Panc1 (cell line): ENCODE measurements around the gene NBPF1. TPM values are rescaled to one million over a fixed set of nuclear protein-coding genes. Genes with fewer than 3 reads are reported as not detected.
"Not testable (repeated sequence)": the region's sequence is repeated elsewhere in the genome, so short reads cannot be mapped to it uniquely, and the experiment has no call there.

ENCODE experiments used
- ATAC-seq: fragments of 200-7000 bp; cut with Tn5 transposase; 2 replicates; pipeline ENCODE4 v1.9.1; 2020; ENCODE audit warnings: mild to moderate bottlenecking, moderate library complexity
- BruUV-seq: library from RNA; stranded (reverse); fragments of 400-500 nt; replicated peaks from 2 replicates; lab custom pipeline; 2021; lab: Mats Ljungman, UMichigan
- CTCF ChIA-PET: fragments of 300-600 bp; sonication (Branson Sonifier 250); formaldehyde crosslinking; loops from one replicate; lab custom pipeline; 2022; ENCODE audit warnings: antibody characterized with exemption; lab: Charles Lee
- POLR2A ChIA-PET: fragments of 300-600 bp; sonication (Branson Sonifier 250); formaldehyde crosslinking; loops from one replicate; lab custom pipeline; 2022; ENCODE audit warnings: antibody characterized with exemption; lab: Charles Lee
- DNase-seq: peaks from one replicate; pipeline ENCODE4 v3.0.0-alpha.2; 2010; ENCODE audit warnings: low read depth, low spot score
- H3K27ac ChIP-seq: 2 replicates; pipeline ENCODE4 v1.5.1; 2011; ENCODE audit warnings: mild to moderate bottlenecking, low read length, inconsistent platforms
- H3K27me3 ChIP-seq: fragments of 200-500 bp; sonication (Bioruptor generic); 2 replicates; pipeline ENCODE4 v1.6.0; 2014; ENCODE audit warnings: low read length, inconsistent platforms; ENCODE audit not compliant: control insufficient read depth, insufficient read depth
- H3K36me3 ChIP-seq: fragments of 200-500 bp; sonication (Bioruptor generic); 2 replicates; pipeline ENCODE4 v1.5.1; 2014; ENCODE audit warnings: inconsistent platforms, mild to moderate bottlenecking, low read length, moderate library complexity; ENCODE audit not compliant: control insufficient read depth, insufficient read depth
- H3K4me1 ChIP-seq: 2 replicates; pipeline ENCODE4 v1.5.1; 2011; ENCODE audit warnings: inconsistent platforms, mild to moderate bottlenecking, low read length, moderate library complexity; ENCODE audit not compliant: control insufficient read depth, insufficient read depth
- H3K4me3 ChIP-seq, 2 experiments: 2 replicates each; pipeline ENCODE4 v1.5.1; 2011 to 2012; ENCODE audit warnings: low read depth in 2 of 2, low read length in 2 of 2, mild to moderate bottlenecking in 2 of 2, inconsistent platforms in 1 of 2, moderate library complexity in 1 of 2
- H3K9me3 ChIP-seq: fragments of 200-500 bp; sonication (Bioruptor generic); 2 replicates; pipeline ENCODE4 v1.5.1; 2014; ENCODE audit warnings: low read depth, mild to moderate bottlenecking, inconsistent platforms, low read length, moderate library complexity; ENCODE audit not compliant: control insufficient read depth, insufficient read depth
- CTCF ChIP-seq: fragments of 450-650 bp; IDR thresholded peaks from 2 replicates; pipeline ENCODE4 v1.5.1; 2017; ENCODE audit warnings: mild to moderate bottlenecking
- POLR2AphosphoS5 ChIP-seq: IDR thresholded peaks from 2 replicates; pipeline ENCODE4 v1.6.1; 2012; ENCODE audit warnings: mild to moderate bottlenecking, low read depth, low read length, moderate library complexity
- SIN3A ChIP-seq: IDR thresholded peaks from 2 replicates; pipeline ENCODE4 v1.6.1; 2012; ENCODE audit warnings: low read depth, mild to moderate bottlenecking, low read length, moderate library complexity, borderline replicate concordance; ENCODE audit not compliant: insufficient read depth
- TCF7L2 ChIP-seq: IDR thresholded peaks from 2 replicates; pipeline ENCODE4 v1.6.1; 2011; ENCODE audit warnings: mild to moderate bottlenecking, low read depth, low read length, inconsistent platforms
- in situ Hi-C: cut with HindIII; loops from 2 replicates; pipeline ENCODE4 v1.10.0; 2016; ENCODE audit warnings: low sequenced_read_pairs, low pct_unique_long_range_greater_than_20kb
- intact Hi-C: fragments of 100-400 bp; cut with micrococcal nuclease; formaldehyde crosslinking; loops from one replicate; pipeline ENCODE4 v1.10.0; 2022; ENCODE audit not compliant: unreplicated experiment
- total RNA-seq: library from RNA; stranded (reverse); gene quantifications from one replicate; pipeline ENCODE4 v1.2.1, GENCODE V29; 2021; ENCODE audit not compliant: unreplicated experiment
- TF ChIP-seq, protein P1 (sequence below), 2 experiments: IDR thresholded peaks; 2 replicates each; pipeline ENCODE4 v1.6.1; 2011 to 2012; ENCODE audit warnings: low read depth in 2 of 2, control low read depth in 1 of 2, low read length in 1 of 2, mild to moderate bottlenecking in 1 of 2, moderate library complexity in 1 of 2; ENCODE audit not compliant: insufficient read depth in 1 of 2

Gene NBPF1
- total RNA-seq, 1 experiment from 2014 or later = 73.2 TPM

DNA sequence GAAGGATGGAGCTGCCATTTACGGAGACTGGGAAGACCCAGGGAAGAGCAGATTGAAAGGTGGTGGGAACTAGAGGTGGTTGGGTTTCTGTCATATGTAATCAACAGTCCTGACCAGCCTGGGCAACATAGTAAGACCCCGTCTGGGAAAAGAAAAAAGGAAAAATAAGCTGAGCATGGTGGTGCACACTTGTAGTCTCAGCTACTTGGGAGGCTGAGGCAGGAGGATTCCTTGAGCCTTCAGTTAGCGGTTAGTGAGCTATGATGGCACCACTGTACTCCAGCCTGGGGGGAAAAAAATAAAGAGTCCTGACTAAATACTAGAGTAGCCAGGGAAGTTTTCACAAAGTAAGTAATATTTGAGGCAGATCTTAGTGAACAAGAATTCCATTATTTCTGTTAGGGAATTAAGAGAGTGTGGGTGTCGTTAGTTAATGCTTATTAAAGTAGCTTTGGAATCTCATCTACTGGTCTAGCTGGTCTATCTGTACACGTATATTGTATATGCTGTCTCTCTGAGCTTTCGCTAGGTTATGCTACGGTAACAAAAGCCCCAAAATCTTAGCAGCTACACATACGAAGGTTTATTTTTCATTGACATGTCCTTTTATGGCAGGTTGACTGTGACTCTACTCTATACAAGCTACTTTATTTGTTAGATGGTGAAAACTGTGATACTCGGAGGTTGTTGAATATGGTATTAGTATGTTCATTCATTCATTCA, 4.4 kb downstream of the NBPF1 start:
- DNase-seq (no peak), ATAC-seq (no peak)
- BruUV-seq = no TSS peak
- in situ Hi-C loops (no loop called here), intact Hi-C loops (no loop called here)
- TF ChIP-seq, protein P1, sequence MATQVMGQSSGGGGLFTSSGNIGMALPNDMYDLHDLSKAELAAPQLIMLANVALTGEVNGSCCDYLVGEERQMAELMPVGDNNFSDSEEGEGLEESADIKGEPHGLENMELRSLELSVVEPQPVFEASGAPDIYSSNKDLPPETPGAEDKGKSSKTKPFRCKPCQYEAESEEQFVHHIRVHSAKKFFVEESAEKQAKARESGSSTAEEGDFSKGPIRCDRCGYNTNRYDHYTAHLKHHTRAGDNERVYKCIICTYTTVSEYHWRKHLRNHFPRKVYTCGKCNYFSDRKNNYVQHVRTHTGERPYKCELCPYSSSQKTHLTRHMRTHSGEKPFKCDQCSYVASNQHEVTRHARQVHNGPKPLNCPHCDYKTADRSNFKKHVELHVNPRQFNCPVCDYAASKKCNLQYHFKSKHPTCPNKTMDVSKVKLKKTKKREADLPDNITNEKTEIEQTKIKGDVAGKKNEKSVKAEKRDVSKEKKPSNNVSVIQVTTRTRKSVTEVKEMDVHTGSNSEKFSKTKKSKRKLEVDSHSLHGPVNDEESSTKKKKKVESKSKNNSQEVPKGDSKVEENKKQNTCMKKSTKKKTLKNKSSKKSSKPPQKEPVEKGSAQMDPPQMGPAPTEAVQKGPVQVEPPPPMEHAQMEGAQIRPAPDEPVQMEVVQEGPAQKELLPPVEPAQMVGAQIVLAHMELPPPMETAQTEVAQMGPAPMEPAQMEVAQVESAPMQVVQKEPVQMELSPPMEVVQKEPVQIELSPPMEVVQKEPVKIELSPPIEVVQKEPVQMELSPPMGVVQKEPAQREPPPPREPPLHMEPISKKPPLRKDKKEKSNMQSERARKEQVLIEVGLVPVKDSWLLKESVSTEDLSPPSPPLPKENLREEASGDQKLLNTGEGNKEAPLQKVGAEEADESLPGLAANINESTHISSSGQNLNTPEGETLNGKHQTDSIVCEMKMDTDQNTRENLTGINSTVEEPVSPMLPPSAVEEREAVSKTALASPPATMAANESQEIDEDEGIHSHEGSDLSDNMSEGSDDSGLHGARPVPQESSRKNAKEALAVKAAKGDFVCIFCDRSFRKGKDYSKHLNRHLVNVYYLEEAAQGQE (IDR thresholded peaks at IDR 0.05; ENCODE audit: insufficient read depth in 1 of 2, low read depth in 2 of 2, low read length in 1 of 2) = no peak
- TF ChIP-seq POLR2AphosphoS5 (no peak), TCF7L2 (no peak), SIN3A (no peak), CTCF (no peak)
- no peaks in the 10 kb centered on the region for H3K9me3 ChIP-seq
- CTCF ChIA-PET = no interaction called here
- no peak overlapping the region for H3K27ac ChIP-seq
- no peaks in the 10 kb centered on the region for H3K27me3 ChIP-seq
- H3K36me3 ChIP-seq = peaks cover 21% of the 10 kb centered on the region
- H3K4me3 ChIP-seq = no peak overlapping the region
- POLR2A ChIA-PET = no interaction called here
- H3K4me1 ChIP-seq = peaks cover 7% of the 10 kb centered on the region

DNA sequence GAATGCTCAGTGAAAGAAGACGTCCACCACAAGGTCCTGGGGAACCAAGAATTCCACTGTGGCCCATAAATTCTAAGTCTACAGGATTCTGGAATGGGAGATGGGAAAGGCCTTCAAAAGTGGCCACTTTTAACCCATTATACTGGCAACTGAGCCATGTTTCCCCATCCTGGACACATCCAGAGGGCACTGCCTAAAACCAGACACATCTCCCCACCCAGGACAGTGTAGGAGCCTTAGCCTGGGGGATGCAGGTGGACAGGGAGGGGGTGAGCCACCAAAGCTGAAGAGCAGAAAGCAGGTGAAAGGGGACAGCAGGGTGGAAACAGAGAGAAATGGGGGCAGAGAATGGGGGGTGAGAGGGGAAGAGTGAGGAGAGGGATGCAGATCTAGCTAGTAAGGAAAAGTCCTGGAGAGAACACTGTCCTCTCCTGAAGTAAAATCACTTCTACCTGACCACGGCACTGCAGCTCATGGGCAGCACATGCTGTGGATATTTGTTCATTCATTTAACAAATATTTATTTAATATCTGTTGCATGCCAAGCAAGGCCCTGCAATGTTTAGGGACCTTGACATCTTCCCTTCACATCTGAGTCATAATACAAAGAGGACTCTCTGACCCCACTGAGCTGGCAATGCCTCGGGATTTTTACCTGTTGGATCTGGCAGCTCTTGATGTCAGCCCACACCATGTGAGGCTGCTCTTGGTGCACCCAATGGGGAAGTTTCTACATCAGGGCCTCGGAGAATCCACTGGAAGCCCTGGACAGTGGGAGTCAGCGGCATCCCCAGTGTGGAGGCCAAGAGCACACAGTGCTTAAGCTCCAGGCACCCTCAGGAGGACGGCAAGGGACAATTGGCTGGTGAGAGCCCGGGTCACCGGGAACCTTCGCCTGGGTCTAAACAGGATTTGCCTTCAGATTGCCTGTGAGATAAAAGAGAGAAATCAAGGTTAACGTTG, 5.2 kb downstream of the NBPF1 start:
- not testable (repeated sequence) for ATAC-seq

More for the DNA sequence above, 5.2 kb downstream of the NBPF1 start:
- BruUV-seq, H3K4me1 ChIP-seq, DNase-seq, H3K9me3 ChIP-seq, CTCF ChIA-PET, H3K27ac ChIP-seq, in situ Hi-C loops, POLR2A ChIA-PET, H3K27me3 ChIP-seq, intact Hi-C loops, H3K4me3 ChIP-seq: not testable (repeated sequence)
- peaks cover 21% of the 10 kb centered on the region for H3K36me3 ChIP-seq
